ENCODE data around the gene NFASC.
A peak's percentile ranks its signal among the peaks of the same experiment; 100 is the strongest.

NFASC gene

GRCh38 chr1:204870160-204870912 lies at the start of gene NFASC:
TSS of gene NFASC (plus strand) at chr1:204870862. CDS start at chr1:204944316, 73,454 bp downstream.
- no peak for DNase-seq

GRCh38 chr1:204821476-204821875 lies 49.2 kb upstream of the NFASC start:
- no peak for DNase-seq

GRCh38 chr1:204821924-204822323 lies 48.7 kb upstream of the NFASC start:
- DNase-seq: no peak

- no peak for DNase-seq
These were observed 43.7 kb upstream of the NFASC start for GRCh38 chr1:204826970-204827369.

GRCh38 chr1:204828352-204828850 lies 42.3 kb upstream of the NFASC start:
- no peak for DNase-seq

DNA sequence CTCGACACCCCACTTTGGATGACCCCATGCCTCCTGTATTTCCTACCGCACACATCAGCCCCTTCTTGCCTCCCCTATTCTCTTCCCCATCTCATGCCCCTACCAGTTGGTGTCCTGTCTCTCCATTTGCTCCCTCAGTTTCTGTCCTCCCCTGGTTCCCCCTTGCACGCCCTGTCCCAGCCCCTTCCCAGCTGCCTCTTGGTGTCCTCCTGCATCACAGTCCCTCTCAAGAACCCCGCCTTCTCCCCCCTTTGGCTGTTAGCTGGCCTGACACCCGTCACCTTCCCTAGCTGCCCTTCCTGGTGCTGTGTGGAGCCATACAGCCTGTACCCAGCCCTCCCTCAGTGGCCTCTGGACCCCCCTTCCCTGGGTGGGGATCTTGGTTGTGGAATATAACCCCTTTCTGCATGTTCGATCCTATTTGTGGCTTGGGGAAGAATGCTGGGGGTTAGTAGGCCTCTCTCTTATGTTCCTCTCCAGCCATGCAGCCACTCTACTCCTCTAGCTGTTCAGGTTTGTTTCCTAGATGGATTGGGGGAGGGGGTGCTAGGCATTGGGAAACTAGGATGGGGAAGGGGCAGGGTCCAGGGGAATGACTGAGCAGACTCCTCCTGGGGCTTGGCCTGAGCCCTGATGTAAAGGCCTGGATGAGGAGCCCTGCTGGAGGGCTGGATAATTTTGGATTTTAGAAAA lies 41.4 kb upstream of the NFASC start:
- no peak for DNase-seq

DNA sequence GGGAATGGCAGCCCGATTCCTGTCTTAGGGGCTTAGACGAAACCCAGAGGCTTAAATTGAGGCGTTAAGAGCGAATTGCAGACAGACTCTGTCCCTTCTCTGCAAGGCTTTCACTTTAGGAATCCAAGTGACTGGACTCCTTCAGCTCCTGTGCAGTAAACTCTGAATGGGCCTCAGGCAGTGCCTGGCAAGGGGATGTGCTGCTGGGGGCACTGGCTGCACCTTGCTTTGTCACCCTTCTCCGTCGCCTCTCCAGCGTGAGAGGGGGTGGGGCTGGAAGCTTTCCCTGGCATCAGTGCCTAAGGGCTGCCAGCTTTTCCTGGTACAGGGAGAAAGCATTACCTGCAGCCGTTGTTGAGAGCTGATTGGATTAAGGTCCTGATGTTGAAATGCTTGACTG lies 39.9 kb upstream of the NFASC start:
- DNase-seq: no peak

- DNase-seq: no peak
These were observed 39.5 kb upstream of the NFASC start for GRCh38 chr1:204831186-204831585.

GRCh38 chr1:204834336-204834735 lies 36.3 kb upstream of the NFASC start:
- no peak for DNase-seq

- DNase-seq: no peak
These were observed 35.9 kb upstream of the NFASC start for GRCh38 chr1:204834752-204835151.

GRCh38 chr1:204835737-204836136 lies 34.9 kb upstream of the NFASC start:
- DNase-seq: no peak

GRCh38 chr1:204836856-204837255 lies 33.8 kb upstream of the NFASC start:
- no peak for DNase-seq

GRCh38 chr1:204837440-204838084 lies 33.1 kb upstream of the NFASC start:
- peak in 1 of 2 experiments; percentile 2 for DNase-seq

DNA sequence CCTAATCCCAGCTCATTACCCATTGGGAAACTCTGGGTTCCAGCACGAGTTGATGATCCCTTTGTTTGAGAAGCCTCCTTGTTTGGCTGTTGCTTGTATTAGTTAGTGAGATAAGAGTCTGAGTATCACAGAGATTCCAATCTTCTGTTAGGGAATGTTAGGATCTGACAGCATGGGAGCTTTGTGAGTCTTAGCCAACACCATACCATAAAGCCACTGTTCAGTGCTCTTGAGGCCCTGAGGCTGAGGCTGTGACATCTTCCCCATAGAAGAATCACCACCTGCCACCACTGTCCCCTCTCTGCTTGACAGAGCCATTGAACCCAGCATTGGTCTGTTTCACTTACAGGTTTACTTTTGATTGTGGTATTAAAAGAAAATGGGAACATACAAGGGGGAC lies 29.3 kb upstream of the NFASC start:
- DNase-seq: no peak

DNA sequence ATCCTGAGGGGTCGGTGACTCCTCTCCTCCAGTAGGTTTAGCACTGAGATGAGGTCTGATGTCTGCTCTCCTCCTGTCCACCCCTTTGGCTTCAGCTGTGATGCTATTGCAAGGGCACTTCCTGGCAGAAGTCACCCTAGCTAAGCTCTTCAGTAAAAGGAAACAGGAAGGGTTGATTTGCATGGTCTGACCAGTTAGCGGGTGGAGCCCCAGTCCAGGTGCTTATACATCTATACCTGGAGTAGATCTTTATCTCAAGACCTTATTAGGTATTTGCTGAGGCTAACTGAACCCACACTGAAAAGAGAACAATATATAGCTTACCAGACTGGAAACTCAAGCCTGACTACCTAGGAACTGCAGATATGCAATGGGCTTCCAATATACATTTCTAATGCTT lies 28.9 kb upstream of the NFASC start:
- no peak for DNase-seq

DNA sequence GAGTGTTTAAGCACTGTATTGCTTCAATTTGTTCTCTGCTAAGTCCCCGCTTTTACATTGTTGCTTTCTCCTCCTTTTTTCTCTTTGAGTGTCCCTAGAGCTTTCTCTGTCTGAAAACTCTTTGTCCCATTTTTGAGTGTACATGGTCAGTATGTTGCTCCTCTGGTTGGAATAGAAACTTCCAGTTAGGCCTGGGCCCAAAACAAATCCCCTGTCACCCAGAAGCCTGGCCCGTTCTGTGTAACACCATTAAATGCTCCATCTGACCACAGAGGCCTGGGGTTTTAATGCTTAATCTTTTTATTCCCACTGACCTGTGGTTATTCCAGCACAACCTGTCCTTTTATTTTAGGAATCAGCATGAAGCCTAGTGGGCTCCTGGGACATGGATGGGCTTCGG lies 28.3 kb upstream of the NFASC start:
- no peak for DNase-seq

- no peak for DNase-seq
These were observed 27.8 kb upstream of the NFASC start for GRCh38 chr1:204842892-204843291.

- no peak for DNase-seq
These were observed 24.1 kb upstream of the NFASC start for GRCh38 chr1:204846546-204846945.

DNA sequence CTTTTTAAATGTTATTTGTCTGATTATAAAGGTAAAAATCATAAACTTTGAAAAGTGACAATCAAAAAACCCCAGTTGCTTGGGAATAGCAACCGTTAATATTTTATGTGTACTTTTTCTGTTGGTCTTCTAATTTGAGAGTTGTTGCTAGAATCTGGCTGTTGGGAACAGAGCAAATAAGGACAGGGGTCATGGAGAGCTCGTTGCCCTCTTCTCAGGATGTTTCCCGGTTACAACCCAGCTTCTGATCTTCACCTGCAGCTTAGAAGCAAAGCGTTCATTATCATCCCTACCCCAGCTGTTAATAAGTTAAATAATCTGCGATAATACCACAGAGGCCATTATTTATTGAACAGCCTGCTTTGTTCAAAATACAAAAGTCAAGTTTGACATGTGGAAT lies 22.1 kb upstream of the NFASC start:
- no peak for DNase-seq

DNA sequence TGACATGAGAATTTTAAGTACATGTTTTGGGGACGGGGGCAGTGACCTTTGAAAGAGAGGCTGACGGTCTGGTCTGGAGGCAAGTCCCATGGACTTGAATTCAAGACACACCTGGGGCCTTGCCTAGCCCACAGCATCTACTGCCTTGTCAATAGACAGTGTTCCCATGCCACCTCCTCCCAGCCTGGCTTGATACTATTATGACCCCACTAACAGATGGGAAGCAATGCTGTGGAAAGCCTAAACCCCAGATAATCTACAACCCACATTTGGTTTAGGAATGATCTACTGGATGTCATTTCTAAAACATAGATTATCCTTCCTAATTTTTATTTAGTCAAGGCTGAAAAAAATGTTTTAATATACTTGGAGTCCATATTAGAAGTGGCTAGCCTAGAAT lies 17.8 kb upstream of the NFASC start:
- no peak for DNase-seq

- no peak for DNase-seq
These were observed 17.2 kb upstream of the NFASC start for GRCh38 chr1:204853436-204853835.

DNA sequence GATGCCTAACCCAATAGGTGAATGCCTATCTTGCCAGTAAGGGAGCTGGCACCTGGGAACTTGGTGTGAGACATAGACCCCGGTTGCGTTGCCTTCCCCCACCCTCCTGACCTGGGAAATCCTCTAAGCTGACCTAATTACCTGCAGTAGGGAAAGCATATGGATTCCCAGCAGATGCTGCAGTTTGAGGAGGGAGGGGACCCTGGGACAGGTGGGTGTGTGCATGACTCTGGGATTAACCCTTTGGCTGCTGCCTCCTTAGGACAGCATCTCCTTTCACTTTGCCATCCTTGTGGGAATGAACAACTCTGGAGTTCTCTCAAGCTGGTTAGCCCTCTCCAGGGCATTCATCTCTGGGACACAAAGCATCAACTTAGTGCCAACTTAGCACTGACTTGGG lies 16.4 kb upstream of the NFASC start:
- no peak for DNase-seq

GRCh38 chr1:204858363-204858821 lies 12.3 kb upstream of the NFASC start:
- DNase-seq: no peak

DNA sequence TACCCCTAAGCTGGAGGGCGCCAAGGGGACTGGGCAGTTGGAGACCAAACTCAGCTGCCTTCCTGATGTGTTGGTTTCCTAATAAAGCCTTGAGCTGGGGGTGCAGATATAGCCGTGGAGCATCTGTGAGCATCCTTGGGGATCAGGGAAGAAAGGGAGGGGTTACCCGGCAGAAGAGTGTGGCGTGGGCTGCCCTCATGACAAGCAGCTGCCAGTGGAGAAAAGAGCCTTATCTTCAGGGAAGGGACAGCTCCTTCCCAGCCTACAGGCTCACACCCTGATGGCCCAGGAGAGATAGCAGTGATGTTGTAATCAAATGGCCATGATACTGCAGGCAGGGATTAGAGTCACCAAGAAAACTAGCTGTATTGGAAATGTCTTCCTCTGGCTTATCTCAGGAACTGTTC lies 10.8 kb upstream of the NFASC start:
- DNase-seq: no peak
